NCI-H2196 treated with DMSO at 0.1 percent for 48 hours (cell line): ENCODE results near the gene DLD.

Experiments used
- DNase-seq: peaks from one replicate; lab custom pipeline; 2025; ENCODE audit not compliant: unreplicated experiment; lab: John Stamatoyannopoulos, UW

DLD gene

GRCh38 chr7:107967420-107967819, 76.4 kb downstream of the DLD start:
- DNase-seq = no peak

- no peak for DNase-seq
Observed at GRCh38 chr7:107968449-107968848, 77.5 kb downstream of the DLD start.

GRCh38 chr7:107969856-107970255, 78.9 kb downstream of the DLD start:
- DNase-seq = no peak
